Endothelial cell (in vitro differentiated cells): ENCODE results near the gene TRIB2. TPM values are rescaled to one million over a fixed set of nuclear protein-coding genes. Genes with fewer than 3 reads are reported as not detected.

Source experiments
- DNase-seq: peaks from one replicate; pipeline ENCODE4 v3.0.0; 2021; ENCODE audit warnings: low spot score
- H3K27ac Mint-ChIP-seq: one replicate; pipeline ENCODE4 v1.8.0; 2021; ENCODE audit warnings: mixed read lengths, inconsistent platforms; ENCODE audit not compliant: unreplicated experiment
- H3K27me3 Mint-ChIP-seq: one replicate; pipeline ENCODE4 v1.8.0; 2021; ENCODE audit warnings: mild to moderate bottlenecking, moderate library complexity, mixed read lengths, inconsistent platforms; ENCODE audit not compliant: unreplicated experiment
- H3K36me3 Mint-ChIP-seq: one replicate; pipeline ENCODE4 v1.8.0; 2021; ENCODE audit warnings: mild to moderate bottlenecking, low read depth, mixed read lengths, inconsistent platforms; ENCODE audit not compliant: unreplicated experiment
- H3K4me1 Mint-ChIP-seq: one replicate; pipeline ENCODE4 v1.8.0; 2021; ENCODE audit warnings: mild to moderate bottlenecking, mixed read lengths, inconsistent platforms; ENCODE audit not compliant: unreplicated experiment
- H3K4me3 Mint-ChIP-seq: one replicate; pipeline ENCODE4 v1.8.0; 2021; ENCODE audit warnings: mild to moderate bottlenecking, mixed read lengths, inconsistent platforms; ENCODE audit not compliant: unreplicated experiment
- H3K9me3 Mint-ChIP-seq: one replicate; pipeline ENCODE4 v1.8.0; 2021; ENCODE audit warnings: mixed read lengths, inconsistent platforms; ENCODE audit not compliant: unreplicated experiment
- total RNA-seq: library from RNA; stranded (reverse); fragmentation: NEBNext Ultra II Directional; extraction: Animal tissue kit (Norgen Biotek cat#: 25700); gene quantifications from one replicate; pipeline ENCODE4 v1.2.1, GENCODE V29; 2021; ENCODE audit not compliant: unreplicated experiment
- TF ChIP-seq, protein P1 (sequence below): fragments of 200-600 bp; sonication (generic); IDR thresholded peaks from one replicate; pipeline ENCODE4 v1.5.0; 2021; ENCODE audit warnings: antibody characterized with exemption; ENCODE audit not compliant: unreplicated experiment

The TRIB2 gene
- total RNA-seq, 1 donor from 2014 or later = 10.1 TPM

- H3K27me3 Mint-ChIP-seq = no peaks in the 10 kb centered on the region
- H3K9me3 Mint-ChIP-seq = no peaks in the 10 kb centered on the region
- no peaks in the 10 kb centered on the region for H3K36me3 Mint-ChIP-seq
- peaks cover 3% of the 10 kb centered on the region for H3K4me1 Mint-ChIP-seq
- H3K4me3 Mint-ChIP-seq = no peak overlapping the region
- no peak for DNase-seq
- H3K27ac Mint-ChIP-seq = no peak overlapping the region
- TF ChIP-seq, protein P1, sequence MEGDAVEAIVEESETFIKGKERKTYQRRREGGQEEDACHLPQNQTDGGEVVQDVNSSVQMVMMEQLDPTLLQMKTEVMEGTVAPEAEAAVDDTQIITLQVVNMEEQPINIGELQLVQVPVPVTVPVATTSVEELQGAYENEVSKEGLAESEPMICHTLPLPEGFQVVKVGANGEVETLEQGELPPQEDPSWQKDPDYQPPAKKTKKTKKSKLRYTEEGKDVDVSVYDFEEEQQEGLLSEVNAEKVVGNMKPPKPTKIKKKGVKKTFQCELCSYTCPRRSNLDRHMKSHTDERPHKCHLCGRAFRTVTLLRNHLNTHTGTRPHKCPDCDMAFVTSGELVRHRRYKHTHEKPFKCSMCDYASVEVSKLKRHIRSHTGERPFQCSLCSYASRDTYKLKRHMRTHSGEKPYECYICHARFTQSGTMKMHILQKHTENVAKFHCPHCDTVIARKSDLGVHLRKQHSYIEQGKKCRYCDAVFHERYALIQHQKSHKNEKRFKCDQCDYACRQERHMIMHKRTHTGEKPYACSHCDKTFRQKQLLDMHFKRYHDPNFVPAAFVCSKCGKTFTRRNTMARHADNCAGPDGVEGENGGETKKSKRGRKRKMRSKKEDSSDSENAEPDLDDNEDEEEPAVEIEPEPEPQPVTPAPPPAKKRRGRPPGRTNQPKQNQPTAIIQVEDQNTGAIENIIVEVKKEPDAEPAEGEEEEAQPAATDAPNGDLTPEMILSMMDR = no peak
Observed at GRCh38 chr2:12764849-12765605, 48.3 kb downstream of the TRIB2 start.

GRCh38 chr2:12766421-12766879, 49.7 kb downstream of the TRIB2 start:
- TF ChIP-seq, protein P1 = no peak
- DNase-seq = no peak
- H3K36me3 Mint-ChIP-seq = no peaks in the 10 kb centered on the region
- no peak overlapping the region for H3K4me3 Mint-ChIP-seq
- H3K4me1 Mint-ChIP-seq = peaks cover 3% of the 10 kb centered on the region
- no peak overlapping the region for H3K27ac Mint-ChIP-seq
- H3K9me3 Mint-ChIP-seq = no peaks in the 10 kb centered on the region
- H3K27me3 Mint-ChIP-seq = no peaks in the 10 kb centered on the region

DNA sequence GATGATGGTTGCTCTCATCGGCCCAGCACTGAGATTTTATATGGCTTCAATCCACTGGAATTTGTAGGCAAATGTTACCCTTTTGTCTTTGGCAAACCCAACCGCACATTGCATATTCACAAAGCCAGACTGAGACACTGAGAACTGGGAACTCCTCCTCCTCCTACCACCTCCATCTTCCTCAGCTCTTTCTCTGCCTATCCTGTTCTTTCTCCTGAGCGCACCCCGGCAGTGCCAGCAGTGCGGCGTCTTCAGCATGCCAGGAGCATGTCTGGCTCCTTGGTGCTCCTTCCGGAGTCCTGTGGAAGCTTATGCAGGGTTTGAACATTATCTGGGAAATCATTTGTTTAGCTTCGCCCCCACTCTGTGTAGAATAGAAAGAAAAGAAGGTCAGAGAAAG, 50.8 kb downstream of the TRIB2 start:
- Mint-ChIP-seq H3K9me3 (no peaks in the 10 kb centered on the region), H3K4me1 (peaks cover 3% of the 10 kb centered on the region)

DNA sequence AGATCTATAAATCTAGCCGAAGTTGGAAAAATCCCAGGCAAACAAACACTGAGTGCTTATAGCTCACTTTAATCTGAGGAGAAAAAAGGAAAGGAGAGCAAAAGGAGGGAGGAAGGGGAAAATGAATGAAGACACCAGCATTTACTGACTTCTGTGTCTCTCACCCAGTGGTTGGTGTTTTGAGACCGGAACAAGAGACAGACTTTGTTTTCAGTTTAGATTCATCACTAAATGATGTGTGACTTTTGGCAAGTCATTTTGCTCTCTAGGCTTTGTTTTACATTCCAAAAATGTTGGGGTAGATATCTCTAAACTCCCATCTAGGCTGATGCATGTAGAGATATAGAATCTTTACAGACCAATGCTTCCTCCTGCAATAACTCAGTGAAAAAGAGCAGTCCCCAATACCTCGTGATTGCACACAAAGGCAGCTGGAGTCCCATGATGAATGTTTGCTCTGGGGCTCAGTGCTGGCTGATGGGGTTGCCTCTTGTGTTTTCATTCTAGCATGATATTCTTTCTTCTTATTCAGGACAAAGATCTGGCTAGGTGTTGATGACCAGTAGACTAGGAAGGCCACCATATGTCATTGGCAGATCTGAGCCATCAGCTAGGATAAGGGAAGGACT, 51.4 kb downstream of the TRIB2 start:
- H3K9me3 Mint-ChIP-seq = no peaks in the 10 kb centered on the region
- peaks cover 3% of the 10 kb centered on the region for H3K4me1 Mint-ChIP-seq

More for the DNA sequence above, 50.8 kb downstream of the TRIB2 start:
- no peak for DNase-seq
- Mint-ChIP-seq H3K4me3 (no peak overlapping the region), H3K36me3 (no peaks in the 10 kb centered on the region), H3K27me3 (no peaks in the 10 kb centered on the region), H3K27ac (no peak overlapping the region)
- TF ChIP-seq, protein P1 = no peak

More for the DNA sequence above, 51.4 kb downstream of the TRIB2 start:
- DNase-seq = no peak
- Mint-ChIP-seq H3K36me3 (no peaks in the 10 kb centered on the region), H3K4me3 (no peak overlapping the region), H3K27me3 (no peaks in the 10 kb centered on the region), H3K27ac (no peak overlapping the region)
- TF ChIP-seq, protein P1 = no peak
